ENCODE data around the gene PHF24. TPM values are rescaled to one million over a fixed set of nuclear protein-coding genes. Genes with fewer than 3 reads are reported as not detected.

PHF24 gene
- total RNA-seq, 3 donors from 2014 or later (not counting 1 experiment from before 2014, with no cell fraction given): not detected

DNA sequence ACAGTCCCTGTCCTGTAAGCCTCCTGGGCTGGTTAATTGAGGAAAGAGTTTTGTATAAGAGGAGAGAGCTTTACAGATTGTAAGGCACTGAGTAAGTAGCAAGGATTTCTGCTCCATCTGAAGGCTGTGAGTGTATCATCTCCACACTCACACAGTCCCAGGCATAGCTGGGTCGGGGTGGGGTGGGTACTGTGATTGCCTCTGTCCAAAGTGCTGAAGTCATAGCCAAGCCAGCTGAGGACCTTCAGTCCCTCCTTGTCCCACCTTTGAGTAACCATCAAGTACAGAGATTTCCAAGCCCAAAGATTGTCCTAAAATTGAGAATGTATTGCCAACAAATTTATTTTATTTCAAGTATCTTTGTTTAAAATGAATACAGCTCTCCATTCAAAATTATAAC is 26.0 kb downstream of the PHF24 start:
- WGBS (ENCODE audit: insufficient coverage): 0% methylated on average over 1 of the region's 1 CpG
- Histone ChIP-seq H3K4me1 (ENCODE audit: control insufficient read depth, insufficient read depth, low read length) (peaks cover 42% of the 10 kb centered on the region), H3K27ac (ENCODE audit: low read length) (no peak overlapping the region), H3K36me3 (ENCODE audit: control insufficient read depth, insufficient read depth, low read length) (no peaks in the 10 kb centered on the region), H3K27me3 (ENCODE audit: control insufficient read depth, insufficient read depth, low read length) (no peaks in the 10 kb centered on the region), H3K9me3 (ENCODE audit: control insufficient read depth, insufficient read depth, low read length) (no peaks in the 10 kb centered on the region), H3K4me3 (ENCODE audit: low read length) (no peak overlapping the region)
- no peaks in the 10 kb centered on the region for H3K36me3 Mint-ChIP-seq
- DNase-seq (peak in 1 of 2 donors; percentile 70), ATAC-seq (no peak)
- H3K27ac Mint-ChIP-seq: no peak overlapping the region
- TF ChIP-seq, protein P1, sequence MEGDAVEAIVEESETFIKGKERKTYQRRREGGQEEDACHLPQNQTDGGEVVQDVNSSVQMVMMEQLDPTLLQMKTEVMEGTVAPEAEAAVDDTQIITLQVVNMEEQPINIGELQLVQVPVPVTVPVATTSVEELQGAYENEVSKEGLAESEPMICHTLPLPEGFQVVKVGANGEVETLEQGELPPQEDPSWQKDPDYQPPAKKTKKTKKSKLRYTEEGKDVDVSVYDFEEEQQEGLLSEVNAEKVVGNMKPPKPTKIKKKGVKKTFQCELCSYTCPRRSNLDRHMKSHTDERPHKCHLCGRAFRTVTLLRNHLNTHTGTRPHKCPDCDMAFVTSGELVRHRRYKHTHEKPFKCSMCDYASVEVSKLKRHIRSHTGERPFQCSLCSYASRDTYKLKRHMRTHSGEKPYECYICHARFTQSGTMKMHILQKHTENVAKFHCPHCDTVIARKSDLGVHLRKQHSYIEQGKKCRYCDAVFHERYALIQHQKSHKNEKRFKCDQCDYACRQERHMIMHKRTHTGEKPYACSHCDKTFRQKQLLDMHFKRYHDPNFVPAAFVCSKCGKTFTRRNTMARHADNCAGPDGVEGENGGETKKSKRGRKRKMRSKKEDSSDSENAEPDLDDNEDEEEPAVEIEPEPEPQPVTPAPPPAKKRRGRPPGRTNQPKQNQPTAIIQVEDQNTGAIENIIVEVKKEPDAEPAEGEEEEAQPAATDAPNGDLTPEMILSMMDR (IDR thresholded peaks at IDR 0.05): no peak
- no peaks in the 10 kb centered on the region for H3K9me3 Mint-ChIP-seq
- no peaks in the 10 kb centered on the region for H3K27me3 Mint-ChIP-seq (ENCODE audit: low read depth in 2 of 2)
- no peak overlapping the region for H3K4me3 Mint-ChIP-seq
- intact Hi-C loops (cut with micrococcal nuclease): no loop called here
- peaks cover 11 to 23% of the 10 kb centered on the region in 2 donors for H3K4me1 Mint-ChIP-seq

DNA sequence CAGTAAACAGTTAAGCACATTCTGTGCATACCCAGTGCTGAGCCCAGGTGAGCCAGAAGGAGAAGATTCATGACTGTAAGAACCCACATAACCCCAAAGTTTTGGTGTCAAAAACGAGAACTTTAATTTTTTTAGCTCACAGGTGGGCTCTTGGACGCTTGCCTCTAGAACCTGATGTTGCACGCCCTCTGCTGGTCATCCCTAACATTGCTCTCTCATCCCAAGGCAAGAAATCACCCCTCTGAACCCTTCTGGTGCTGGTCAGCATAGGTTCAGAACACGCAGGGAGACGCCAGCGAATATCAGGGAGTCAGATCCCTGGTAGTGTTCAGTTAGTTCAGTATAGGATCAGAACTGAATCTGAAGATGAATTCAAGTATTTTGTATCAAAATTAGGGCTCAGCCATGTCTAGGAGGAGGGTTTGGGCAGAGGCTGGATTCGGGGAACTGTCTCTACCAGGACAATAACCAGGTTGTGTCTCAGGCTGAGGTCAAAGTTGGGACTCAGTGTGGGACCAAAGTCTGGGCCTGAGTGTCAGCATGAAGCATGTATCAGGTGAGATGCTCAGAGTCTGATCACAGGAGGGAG is 27.3 kb downstream of the PHF24 start:
- DNase-seq (peak; percentile 31 to 79), ATAC-seq (no peak)
- Mint-ChIP-seq H3K4me3 (no peak overlapping the region), H3K27ac (no peak overlapping the region), H3K4me1 (peaks cover 19 to 30% of the 10 kb centered on the region in 2 donors), H3K36me3 (no peaks in the 10 kb centered on the region), H3K9me3 (no peaks in the 10 kb centered on the region), H3K27me3 (ENCODE audit: low read depth in 2 of 2) (peaks cover 0 to 2% of the 10 kb centered on the region in 2 donors)
- Histone ChIP-seq H3K27me3 (ENCODE audit: control insufficient read depth, insufficient read depth, low read length) (no peaks in the 10 kb centered on the region), H3K4me3 (ENCODE audit: low read length) (no peak overlapping the region), H3K9me3 (ENCODE audit: control insufficient read depth, insufficient read depth, low read length) (no peaks in the 10 kb centered on the region), H3K4me1 (ENCODE audit: control insufficient read depth, insufficient read depth, low read length) (peaks cover 50% of the 10 kb centered on the region), H3K27ac (ENCODE audit: low read length) (no peak overlapping the region), H3K36me3 (ENCODE audit: control insufficient read depth, insufficient read depth, low read length) (no peaks in the 10 kb centered on the region)
- intact Hi-C loops (cut with micrococcal nuclease): loop anchor here (1.0 kb wide), 1 partner anchor 86 kb away; no protein-coding TSS in a partner anchor
- 17% methylated on average over 7 of the region's 7 CpGs for WGBS (ENCODE audit: insufficient coverage)
- TF ChIP-seq, protein P1 (IDR thresholded peaks at IDR 0.05): peak; percentile 77

DNA sequence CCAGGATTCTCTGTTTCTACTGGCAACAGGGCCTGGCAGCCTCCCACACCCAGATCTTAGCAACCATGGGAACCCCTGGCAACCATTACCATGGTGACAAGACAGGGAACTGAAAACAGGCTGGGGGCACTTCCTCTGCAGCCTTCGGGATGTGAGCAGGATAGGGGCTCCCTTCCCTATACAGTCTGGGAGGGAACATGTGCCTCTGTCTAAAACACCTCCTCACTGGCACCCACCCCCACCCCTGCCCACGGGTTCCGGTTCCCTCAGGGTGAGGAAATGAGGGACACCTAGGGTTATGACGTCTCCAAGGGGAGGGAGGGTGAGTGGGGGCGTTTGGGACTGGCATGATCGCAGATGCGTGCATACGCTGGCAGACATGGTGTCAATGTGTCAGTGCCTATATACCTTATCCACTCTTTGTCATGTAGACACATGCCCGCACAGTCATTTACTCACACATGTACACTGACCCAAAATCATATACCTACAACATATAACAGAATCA is 28.5 kb downstream of the PHF24 start:
- peak in 1 of 2 donors; percentile 82 for DNase-seq
- no peaks in the 10 kb centered on the region for H3K9me3 Mint-ChIP-seq
- no peak for ATAC-seq
- Histone ChIP-seq H3K27ac (ENCODE audit: low read length) (no peak overlapping the region), H3K27me3 (ENCODE audit: control insufficient read depth, insufficient read depth, low read length) (no peaks in the 10 kb centered on the region), H3K4me1 (ENCODE audit: control insufficient read depth, insufficient read depth, low read length) (peaks cover 51% of the 10 kb centered on the region), H3K9me3 (ENCODE audit: control insufficient read depth, insufficient read depth, low read length) (no peaks in the 10 kb centered on the region), H3K36me3 (ENCODE audit: control insufficient read depth, insufficient read depth, low read length) (no peaks in the 10 kb centered on the region), H3K4me3 (ENCODE audit: low read length) (no peak overlapping the region)
- peak overlapping the region in 1 of 2 donors; percentile 51 for H3K27ac Mint-ChIP-seq
- 44% methylated on average over 5 of the region's 9 CpGs for WGBS (ENCODE audit: insufficient coverage)
- intact Hi-C loops (cut with micrococcal nuclease): no loop called here
- H3K4me1 Mint-ChIP-seq: peaks cover 27 to 36% of the 10 kb centered on the region in 2 donors
- TF ChIP-seq, protein P1 (IDR thresholded peaks at IDR 0.05): no peak
- H3K27me3 Mint-ChIP-seq (ENCODE audit: low read depth in 2 of 2): peaks cover 0 to 2% of the 10 kb centered on the region in 2 donors
- H3K36me3 Mint-ChIP-seq: no peaks in the 10 kb centered on the region
- no peak overlapping the region for H3K4me3 Mint-ChIP-seq

All from natural killer cell (primary cell).